Liver (tissue), 3 donors: ENCODE results near the gene RAB17.

Experiments used
- EGR1 ChIP-seq, 2 donors: IDR thresholded peaks; 2 replicates each; pipeline ENCODE4 v1.6.1; 2016 to 2018; ENCODE audit warnings: antibody characterized with exemption in 2 of 2, low read depth in 2 of 2
- GABPA ChIP-seq, 2 donors: IDR thresholded peaks in 1 of 2; conservative IDR thresholded peaks in 1 of 2; 2 replicates each; pipeline ENCODE4 v1.6.1; 2016; ENCODE audit warnings: antibody characterized with exemption in 2 of 2, mild to moderate bottlenecking in 1 of 2, moderate library complexity in 1 of 2
- JUND ChIP-seq, 2 donors: IDR thresholded peaks; 2 replicates each; pipeline ENCODE4 v1.6.1; 2016; ENCODE audit warnings: antibody characterized with exemption in 2 of 2
- NR2F2 ChIP-seq: IDR thresholded peaks from 2 replicates; pipeline ENCODE4 v1.6.1; 2016; ENCODE audit warnings: antibody characterized with exemption
- RAD21 ChIP-seq, 2 donors: IDR thresholded peaks; 2 replicates each; pipeline ENCODE4 v1.6.1; 2016; ENCODE audit warnings: antibody characterized with exemption in 2 of 2, mild to moderate bottlenecking in 2 of 2
- SP1 ChIP-seq: IDR thresholded peaks from 2 replicates; pipeline ENCODE4 v1.6.1; 2018; ENCODE audit warnings: antibody characterized with exemption, mild to moderate bottlenecking
- TAF1 ChIP-seq: conservative IDR thresholded peaks from 2 replicates; pipeline ENCODE4 v1.6.1; 2016; ENCODE audit warnings: antibody characterized with exemption, mild to moderate bottlenecking
- YY1 ChIP-seq: IDR thresholded peaks from 2 replicates; pipeline ENCODE4 v1.6.1; 2016; ENCODE audit warnings: antibody characterized with exemption, mild to moderate bottlenecking
- TF ChIP-seq, protein P1 (sequence below): fragments of 150-350 bp; IDR thresholded peaks from 2 replicates; pipeline ENCODE4 v1.5.1; 2017; ENCODE audit warnings: improper control_type of control experiment, low read depth, low read length; ENCODE audit not compliant: missing input control
- TF ChIP-seq, protein P2 (sequence below): IDR thresholded peaks from 2 replicates; pipeline ENCODE4 v1.6.1; 2016; ENCODE audit warnings: antibody characterized with exemption
- TF ChIP-seq, protein P3 (sequence below): IDR thresholded peaks from 2 replicates; pipeline ENCODE4 v1.6.1; 2016; ENCODE audit warnings: antibody characterized with exemption, mild to moderate bottlenecking
- donor health status: healthy.
- donor health status: healthy.

DNA sequence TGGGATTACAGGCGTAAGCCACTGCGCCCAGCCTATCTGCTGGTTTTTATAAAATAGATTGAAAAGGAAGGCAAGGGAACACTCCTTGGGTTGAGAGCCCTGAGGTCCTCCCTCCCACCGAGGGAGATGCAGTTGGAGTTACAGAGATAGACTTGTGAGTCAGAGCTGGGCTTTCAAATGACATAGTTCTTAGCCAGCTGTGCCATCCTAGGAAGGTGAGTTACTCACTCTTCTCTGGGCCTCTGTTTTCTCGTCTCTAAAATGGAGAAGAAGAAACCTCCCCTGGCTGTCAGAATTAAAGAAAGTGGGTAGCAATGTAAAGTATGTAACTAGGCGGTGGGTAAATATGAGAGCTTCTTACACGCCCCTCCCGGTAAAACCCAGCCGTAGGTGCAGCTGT is 39.2 kb upstream of the RAB17 start:
- no peak for TF ChIP-seq SP1
- TF ChIP-seq, protein P1, sequence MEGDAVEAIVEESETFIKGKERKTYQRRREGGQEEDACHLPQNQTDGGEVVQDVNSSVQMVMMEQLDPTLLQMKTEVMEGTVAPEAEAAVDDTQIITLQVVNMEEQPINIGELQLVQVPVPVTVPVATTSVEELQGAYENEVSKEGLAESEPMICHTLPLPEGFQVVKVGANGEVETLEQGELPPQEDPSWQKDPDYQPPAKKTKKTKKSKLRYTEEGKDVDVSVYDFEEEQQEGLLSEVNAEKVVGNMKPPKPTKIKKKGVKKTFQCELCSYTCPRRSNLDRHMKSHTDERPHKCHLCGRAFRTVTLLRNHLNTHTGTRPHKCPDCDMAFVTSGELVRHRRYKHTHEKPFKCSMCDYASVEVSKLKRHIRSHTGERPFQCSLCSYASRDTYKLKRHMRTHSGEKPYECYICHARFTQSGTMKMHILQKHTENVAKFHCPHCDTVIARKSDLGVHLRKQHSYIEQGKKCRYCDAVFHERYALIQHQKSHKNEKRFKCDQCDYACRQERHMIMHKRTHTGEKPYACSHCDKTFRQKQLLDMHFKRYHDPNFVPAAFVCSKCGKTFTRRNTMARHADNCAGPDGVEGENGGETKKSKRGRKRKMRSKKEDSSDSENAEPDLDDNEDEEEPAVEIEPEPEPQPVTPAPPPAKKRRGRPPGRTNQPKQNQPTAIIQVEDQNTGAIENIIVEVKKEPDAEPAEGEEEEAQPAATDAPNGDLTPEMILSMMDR, result no peak
- TF ChIP-seq RAD21 (IDR thresholded peaks at IDR 0.05), result no peak
- no peak for TF ChIP-seq JUND (IDR thresholded peaks at IDR 0.05)
- no peak for TF ChIP-seq EGR1 (IDR thresholded peaks at IDR 0.05; ENCODE audit: low read depth in 2 of 2)
- TF ChIP-seq, protein P2, sequence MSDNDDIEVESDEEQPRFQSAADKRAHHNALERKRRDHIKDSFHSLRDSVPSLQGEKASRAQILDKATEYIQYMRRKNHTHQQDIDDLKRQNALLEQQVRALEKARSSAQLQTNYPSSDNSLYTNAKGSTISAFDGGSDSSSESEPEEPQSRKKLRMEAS, result no peak
- no peak for TF ChIP-seq GABPA (IDR thresholded peaks at IDR 0.05 in 1 of 2, conservative IDR thresholded peaks at IDR 0.05 in 1 of 2)
- no peak for TF ChIP-seq TAF1
- TF ChIP-seq, protein P3, sequence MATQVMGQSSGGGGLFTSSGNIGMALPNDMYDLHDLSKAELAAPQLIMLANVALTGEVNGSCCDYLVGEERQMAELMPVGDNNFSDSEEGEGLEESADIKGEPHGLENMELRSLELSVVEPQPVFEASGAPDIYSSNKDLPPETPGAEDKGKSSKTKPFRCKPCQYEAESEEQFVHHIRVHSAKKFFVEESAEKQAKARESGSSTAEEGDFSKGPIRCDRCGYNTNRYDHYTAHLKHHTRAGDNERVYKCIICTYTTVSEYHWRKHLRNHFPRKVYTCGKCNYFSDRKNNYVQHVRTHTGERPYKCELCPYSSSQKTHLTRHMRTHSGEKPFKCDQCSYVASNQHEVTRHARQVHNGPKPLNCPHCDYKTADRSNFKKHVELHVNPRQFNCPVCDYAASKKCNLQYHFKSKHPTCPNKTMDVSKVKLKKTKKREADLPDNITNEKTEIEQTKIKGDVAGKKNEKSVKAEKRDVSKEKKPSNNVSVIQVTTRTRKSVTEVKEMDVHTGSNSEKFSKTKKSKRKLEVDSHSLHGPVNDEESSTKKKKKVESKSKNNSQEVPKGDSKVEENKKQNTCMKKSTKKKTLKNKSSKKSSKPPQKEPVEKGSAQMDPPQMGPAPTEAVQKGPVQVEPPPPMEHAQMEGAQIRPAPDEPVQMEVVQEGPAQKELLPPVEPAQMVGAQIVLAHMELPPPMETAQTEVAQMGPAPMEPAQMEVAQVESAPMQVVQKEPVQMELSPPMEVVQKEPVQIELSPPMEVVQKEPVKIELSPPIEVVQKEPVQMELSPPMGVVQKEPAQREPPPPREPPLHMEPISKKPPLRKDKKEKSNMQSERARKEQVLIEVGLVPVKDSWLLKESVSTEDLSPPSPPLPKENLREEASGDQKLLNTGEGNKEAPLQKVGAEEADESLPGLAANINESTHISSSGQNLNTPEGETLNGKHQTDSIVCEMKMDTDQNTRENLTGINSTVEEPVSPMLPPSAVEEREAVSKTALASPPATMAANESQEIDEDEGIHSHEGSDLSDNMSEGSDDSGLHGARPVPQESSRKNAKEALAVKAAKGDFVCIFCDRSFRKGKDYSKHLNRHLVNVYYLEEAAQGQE, result no peak
- no peak for TF ChIP-seq YY1
- no peak for TF ChIP-seq NR2F2
